CD4-positive, CD25-positive, alpha-beta regulatory T cell (primary cell): ENCODE data around the gene ZNF544. TPM values are rescaled to one million over a fixed set of nuclear protein-coding genes. Genes with fewer than 3 reads are reported as not detected.
"Not testable (repeated sequence)": the region's sequence is repeated elsewhere in the genome, so short reads cannot be mapped to it uniquely, and the experiment has no call there.

ENCODE experiments used
- ATAC-seq, 2 donors: fragments of 150-1000 bp; cut with Tn5 transposase; one replicate each; pipeline ENCODE4 v1.10.0; 2021; ENCODE audit warnings: low read depth in 2 of 2, moderate number of reproducible peaks in 2 of 2, moderate library complexity in 1 of 2
- DNase-seq, 3 donors: peaks; one replicate each; pipeline versions ENCODE4 v3.0.0 to v3.0.0-alpha.2; 2012 to 2022; ENCODE audit warnings: mixed read lengths in 1 of 3
- H3K27ac ChIP-seq: one replicate; pipeline ENCODE4 v1.7.0; 2013; ENCODE audit warnings: mild to moderate bottlenecking, low read length; ENCODE audit not compliant: insufficient read depth, poor library complexity, severe bottlenecking
- H3K27me3 ChIP-seq: one replicate; pipeline ENCODE4 v1.7.0; 2013; ENCODE audit warnings: low read length; ENCODE audit not compliant: control insufficient read depth, insufficient read depth
- H3K36me3 ChIP-seq: one replicate; pipeline ENCODE4 v1.7.0; 2013; ENCODE audit warnings: mild to moderate bottlenecking, low read length, moderate library complexity; ENCODE audit not compliant: control insufficient read depth, insufficient read depth
- H3K4me1 ChIP-seq: 2 replicates; pipeline ENCODE4 v1.7.0; 2013; ENCODE audit warnings: mild to moderate bottlenecking, low read length; ENCODE audit not compliant: insufficient read depth, control insufficient read depth, poor library complexity, severe bottlenecking
- H3K4me3 ChIP-seq: one replicate; pipeline ENCODE4 v1.7.0; 2013; ENCODE audit warnings: low read depth, mild to moderate bottlenecking, low read length, moderate library complexity
- H3K9me3 ChIP-seq, 2 experiments: 1 replicate in 1 of 2; 2 replicates in 1 of 2; pipeline ENCODE4 v1.7.0; 2013; ENCODE audit warnings: low read length in 2 of 2, mild to moderate bottlenecking in 1 of 2, moderate library complexity in 1 of 2; ENCODE audit not compliant: control insufficient read depth in 2 of 2
- H3K27ac Mint-ChIP-seq, 3 donors: one replicate each; pipeline ENCODE4 v1.8.0; 2020 to 2022; ENCODE audit warnings: mild to moderate bottlenecking in 3 of 3, mixed read lengths in 3 of 3, moderate library complexity in 2 of 3
- H3K27me3 Mint-ChIP-seq: one replicate; pipeline ENCODE4 v1.8.0; 2022; ENCODE audit warnings: mild to moderate bottlenecking, mixed read lengths
- H3K36me3 Mint-ChIP-seq: one replicate; pipeline ENCODE4 v1.8.0; 2020; ENCODE audit warnings: mixed read lengths
- H3K4me1 Mint-ChIP-seq, 4 donors: one replicate each; pipeline ENCODE4 v1.8.0; 2020 to 2022; ENCODE audit warnings: mixed read lengths in 4 of 4, mild to moderate bottlenecking in 1 of 4
- H3K4me3 Mint-ChIP-seq, 4 donors: one replicate each; pipeline ENCODE4 v1.8.0; 2020 to 2022; ENCODE audit warnings: mild to moderate bottlenecking in 4 of 4, mixed read lengths in 4 of 4, moderate library complexity in 3 of 4
- H3K9me3 Mint-ChIP-seq, 7 donors: one replicate each; pipeline ENCODE4 v1.8.0; 2020 to 2022; ENCODE audit warnings: mixed read lengths in 7 of 7, mild to moderate bottlenecking in 3 of 7, moderate library complexity in 2 of 7
- polyA plus RNA-seq, 4 donors: library from polyadenylated mRNA; unstranded; fragments of 300-500 nt; fragmentation: Illumina TruSeq; gene quantifications; one replicate each; pipeline ENCODE4 v1.2.3, GENCODE V29; 2021
- total RNA-seq: library from RNA; stranded (reverse); gene quantifications from one replicate; pipeline ENCODE4 v1.2.3, GENCODE V29; 2022

The ZNF544 gene
- total and polyA plus RNA-seq, 5 donors from 2014 or later, result 11.6 to 20.8 (median 18.6) TPM

GRCh38 chr19:58258259-58258658 lies 29.5 kb downstream of the ZNF544 start:
- Mint-ChIP-seq H3K9me3 (peaks cover 0 to 89% (median 15%) of the 10 kb centered on the region in 7 donors), H3K36me3 (peaks cover 64% of the 10 kb centered on the region)
- not testable (repeated sequence) for H3K27me3 ChIP-seq, H3K4me1 ChIP-seq, H3K27ac ChIP-seq, ATAC-seq, H3K27ac Mint-ChIP-seq, H3K4me1 Mint-ChIP-seq, H3K27me3 Mint-ChIP-seq, DNase-seq, H3K4me3 Mint-ChIP-seq, H3K4me3 ChIP-seq
- H3K9me3 ChIP-seq, result peaks cover 79 to 99% of the 10 kb centered on the region in 2 experiments
- peaks cover 68% of the 10 kb centered on the region for H3K36me3 ChIP-seq

DNA sequence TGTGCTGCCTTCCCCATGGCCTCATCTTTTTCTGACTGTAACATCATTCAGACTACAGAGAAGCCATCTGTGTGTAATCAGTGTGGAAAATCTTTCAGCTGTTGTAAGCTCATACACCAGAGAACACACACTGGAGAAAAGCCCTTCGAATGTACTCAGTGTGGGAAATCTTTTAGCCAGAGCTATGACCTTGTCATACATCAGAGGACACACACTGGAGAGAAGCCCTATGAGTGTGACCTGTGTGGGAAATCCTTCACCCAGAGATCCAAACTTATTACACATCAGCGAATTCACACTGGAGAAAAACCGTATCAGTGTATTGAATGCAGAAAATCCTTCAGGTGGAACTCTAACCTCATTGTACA lies 32.9 kb downstream of the ZNF544 start:
- H3K36me3 Mint-ChIP-seq, result peaks cover 48% of the 10 kb centered on the region
- H3K9me3 ChIP-seq, result peaks cover 76 to 98% of the 10 kb centered on the region in 2 experiments
- no peak for ATAC-seq

GRCh38 chr19:58261968-58262921 lies 33.5 kb downstream of the ZNF544 start:
- no peaks in the 10 kb centered on the region for H3K27me3 ChIP-seq
- no peaks in the 10 kb centered on the region for H3K4me1 ChIP-seq
- ATAC-seq (no peak), DNase-seq (no peak)
- H3K27me3 Mint-ChIP-seq, result no peaks in the 10 kb centered on the region
- H3K27ac ChIP-seq, result no peak overlapping the region
- H3K4me1 Mint-ChIP-seq, result no peaks in the 10 kb centered on the region
- no peak overlapping the region for H3K27ac Mint-ChIP-seq
- peaks cover 77 to 99% of the 10 kb centered on the region in 2 experiments for H3K9me3 ChIP-seq
- peaks cover 49% of the 10 kb centered on the region for H3K36me3 ChIP-seq
- H3K4me3 Mint-ChIP-seq, result peak overlapping the region in 2 of 4 donors; percentile 33 to 43
- peaks cover 0 to 84% (median 11%) of the 10 kb centered on the region in 7 donors for H3K9me3 Mint-ChIP-seq
- peaks cover 46% of the 10 kb centered on the region for H3K36me3 Mint-ChIP-seq
- H3K4me3 ChIP-seq, result peak overlapping the region; percentile 38

More for the DNA sequence above, 32.9 kb downstream of the ZNF544 start:
- Histone ChIP-seq H3K36me3 (peaks cover 49% of the 10 kb centered on the region), H3K27me3 (no peaks in the 10 kb centered on the region), H3K27ac (no peak overlapping the region), H3K4me3 (peak overlapping the region; percentile 38), H3K4me1 (no peaks in the 10 kb centered on the region)
- Mint-ChIP-seq H3K27me3 (no peaks in the 10 kb centered on the region), H3K4me3 (no peak overlapping the region), H3K4me1 (no peaks in the 10 kb centered on the region), H3K9me3 (peaks cover 0 to 85% (median 11%) of the 10 kb centered on the region in 7 donors), H3K27ac (peak overlapping the region in 1 of 3 donors; percentile 14)
- DNase-seq, result no peak

- Mint-ChIP-seq H3K27me3 (no peaks in the 10 kb centered on the region), H3K27ac (no peak overlapping the region), H3K4me3 (peak overlapping the region in 1 of 4 donors; percentile 15), H3K9me3 (peaks cover 0 to 77% (median 11%) of the 10 kb centered on the region in 7 donors), H3K36me3 (peaks cover 40% of the 10 kb centered on the region), H3K4me1 (no peaks in the 10 kb centered on the region)
- Histone ChIP-seq H3K4me3 (peak overlapping the region; percentile 26), H3K27ac (no peak overlapping the region), H3K4me1 (no peaks in the 10 kb centered on the region), H3K9me3 (peaks cover 70 to 96% of the 10 kb centered on the region in 2 experiments), H3K36me3 (peaks cover 46% of the 10 kb centered on the region), H3K27me3 (no peaks in the 10 kb centered on the region)
- no peak for DNase-seq
- no peak for ATAC-seq
Measured at GRCh38 chr19:58262922-58263296, 34.2 kb downstream of the ZNF544 start.

DNA sequence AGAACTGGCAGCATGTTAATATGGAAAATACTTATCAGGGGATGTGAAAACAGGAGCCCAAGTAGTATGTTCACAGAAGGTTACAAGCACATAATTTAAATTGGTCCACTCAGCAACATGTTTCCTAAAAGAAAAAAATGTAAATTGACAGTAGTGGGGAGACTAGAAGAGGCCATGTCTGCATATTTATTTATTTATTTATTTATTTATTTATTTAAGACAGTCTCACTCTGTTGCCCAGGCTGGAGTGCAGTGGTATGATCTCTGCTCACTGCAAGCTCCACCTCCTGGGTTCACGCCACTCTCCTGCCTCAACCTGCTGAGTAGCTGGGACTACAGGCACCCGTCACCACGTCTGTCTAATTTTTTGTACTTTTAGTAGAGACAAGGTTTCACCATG lies 36.4 kb downstream of the ZNF544 start:
- H3K9me3 Mint-ChIP-seq, result peaks cover 0 to 74% (median 10%) of the 10 kb centered on the region in 7 donors

GRCh38 chr19:58268344-58268743 lies 39.6 kb downstream of the ZNF544 start:
- no peak overlapping the region for H3K4me3 ChIP-seq

More for the DNA sequence above, 36.4 kb downstream of the ZNF544 start:
- Histone ChIP-seq H3K9me3 (peaks cover 66 to 94% of the 10 kb centered on the region in 2 experiments), H3K36me3 (peaks cover 33% of the 10 kb centered on the region), H3K27ac (no peak overlapping the region), H3K4me1 (no peaks in the 10 kb centered on the region), H3K4me3 (no peak overlapping the region), H3K27me3 (no peaks in the 10 kb centered on the region)
- no peak overlapping the region for H3K4me3 Mint-ChIP-seq
- ATAC-seq (no peak), DNase-seq (no peak)
- no peaks in the 10 kb centered on the region for H3K27me3 Mint-ChIP-seq
- no peak overlapping the region for H3K27ac Mint-ChIP-seq
- no peaks in the 10 kb centered on the region for H3K4me1 Mint-ChIP-seq
- peaks cover 29% of the 10 kb centered on the region for H3K36me3 Mint-ChIP-seq

DNA sequence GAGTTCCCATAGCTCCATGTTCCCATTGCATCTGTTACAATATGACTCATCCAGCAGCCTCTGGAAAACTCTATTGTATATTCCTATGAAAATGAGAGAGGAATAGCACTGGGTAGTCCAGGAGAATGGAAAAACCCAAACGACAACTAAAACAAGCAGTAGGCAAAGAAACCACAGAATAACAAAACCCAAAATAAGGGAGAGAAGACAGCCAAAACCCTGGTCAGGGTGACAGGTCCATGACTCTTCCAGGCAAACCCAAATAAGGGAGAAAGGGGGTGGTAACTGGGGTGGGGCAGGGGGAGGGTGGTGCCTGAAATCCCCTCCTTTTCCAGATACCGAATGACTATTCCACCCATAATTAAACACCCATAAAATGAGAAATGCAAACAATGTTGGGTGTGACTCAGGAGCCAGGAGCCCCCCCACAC lies 46.1 kb downstream of the ZNF544 start:
- H3K27me3 ChIP-seq, result no peaks in the 10 kb centered on the region
- peaks cover 8 to 37% (median 11%) of the 10 kb centered on the region in 4 donors for H3K4me1 Mint-ChIP-seq
- no peak for ATAC-seq
- no peaks in the 10 kb centered on the region for H3K27me3 Mint-ChIP-seq
- H3K27ac Mint-ChIP-seq, result no peak overlapping the region
- H3K4me3 Mint-ChIP-seq, result peak overlapping the region in 3 of 4 donors; percentile 24 to 58 (median 51)
- no peak overlapping the region for H3K4me3 ChIP-seq
- no peak overlapping the region for H3K27ac ChIP-seq
- H3K9me3 ChIP-seq, result peaks cover 44 to 60% of the 10 kb centered on the region in 2 experiments
- peaks cover 28% of the 10 kb centered on the region for H3K36me3 ChIP-seq
- peaks cover 17% of the 10 kb centered on the region for H3K4me1 ChIP-seq
- peaks cover 40% of the 10 kb centered on the region for H3K36me3 Mint-ChIP-seq
- DNase-seq, result no peak
- H3K9me3 Mint-ChIP-seq, result peaks cover 0 to 37% (median 15%) of the 10 kb centered on the region in 7 donors

More at GRCh38 chr19:58268344-58268743, 39.6 kb downstream of the ZNF544 start:
- H3K27me3 ChIP-seq, result no peaks in the 10 kb centered on the region
- ATAC-seq (no peak), DNase-seq (no peak)
- Mint-ChIP-seq H3K4me3 (no peak overlapping the region), H3K27ac (peak overlapping the region in 1 of 3 donors; percentile 12), H3K9me3 (peaks cover 0 to 66% (median 14%) of the 10 kb centered on the region in 7 donors), H3K36me3 (peaks cover 27% of the 10 kb centered on the region), H3K4me1 (no peaks in the 10 kb centered on the region), H3K27me3 (no peaks in the 10 kb centered on the region)
- H3K4me1 ChIP-seq, result no peaks in the 10 kb centered on the region
- H3K36me3 ChIP-seq, result peaks cover 17% of the 10 kb centered on the region
- no peak overlapping the region for H3K27ac ChIP-seq
- peaks cover 52 to 93% of the 10 kb centered on the region in 2 experiments for H3K9me3 ChIP-seq
